Measurements from ENCODE around the gene GALNTL6. TPM values are rescaled to one million over a fixed set of nuclear protein-coding genes. Genes with fewer than 3 reads are reported as not detected.

The GALNTL6 gene
- total RNA-seq, 2 experiments from 2014 or later, result not detected

DNA sequence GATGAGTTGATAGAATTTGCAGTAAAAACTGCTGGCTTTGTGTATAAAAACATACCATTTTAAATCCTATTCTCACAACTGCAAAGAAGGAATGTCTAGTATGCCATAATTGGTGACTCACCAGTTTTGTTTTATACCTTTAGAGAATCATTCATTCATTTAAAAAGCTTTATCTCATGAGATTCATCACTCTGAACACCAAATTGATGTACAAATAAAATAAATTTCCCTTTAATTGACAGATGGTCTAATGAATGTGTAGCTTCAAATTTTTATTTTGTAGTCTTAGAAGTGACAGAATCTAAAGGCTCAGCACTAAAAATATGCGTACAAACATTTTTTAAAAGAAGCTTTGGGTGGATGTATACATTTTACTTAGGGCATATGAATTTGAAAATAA is 492.5 kb downstream of the GALNTL6 start:
- ATAC-seq (no peak), DNase-seq (no peak)
- no peaks in the 10 kb centered on the region for H3K36me3 Mint-ChIP-seq (ENCODE audit: low read depth)
- H3K27me3 Mint-ChIP-seq (ENCODE audit: low read depth), result no peaks in the 10 kb centered on the region
- ChIA-PET CTCF (no interaction called here), POLR2A (no interaction called here)
- no peaks in the 10 kb centered on the region for H3K4me1 Mint-ChIP-seq (ENCODE audit: low read depth)
- no peaks in the 10 kb centered on the region for H3K9me3 Mint-ChIP-seq (ENCODE audit: insufficient read depth)
- no peak overlapping the region for H3K4me3 Mint-ChIP-seq
- no peak overlapping the region for H3K27ac Mint-ChIP-seq

DNA sequence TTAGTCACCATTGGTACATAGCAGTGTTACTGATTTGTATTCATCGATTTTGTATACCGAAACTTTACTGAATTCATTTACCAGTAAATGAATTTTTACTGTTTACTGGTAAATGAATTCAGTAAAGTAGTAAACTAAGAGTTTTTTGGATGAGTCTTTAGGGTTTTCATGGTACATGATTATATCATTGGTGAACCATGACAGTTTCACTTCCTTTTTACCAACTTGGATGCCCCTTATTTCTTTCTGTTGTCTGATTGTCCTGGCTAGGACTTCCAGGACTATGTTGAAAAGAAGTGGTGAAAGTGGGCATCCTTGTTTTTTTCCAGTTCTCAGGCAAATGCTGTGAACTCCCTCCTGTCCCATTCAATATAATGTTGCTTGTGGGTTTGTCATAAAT is 494.9 kb downstream of the GALNTL6 start:
- H3K36me3 Mint-ChIP-seq (ENCODE audit: low read depth), result no peaks in the 10 kb centered on the region
- peaks cover 3% of the 10 kb centered on the region for H3K9me3 Mint-ChIP-seq (ENCODE audit: insufficient read depth)
- POLR2A ChIA-PET, result no interaction called here
- no peak overlapping the region for H3K4me3 Mint-ChIP-seq
- H3K4me1 Mint-ChIP-seq (ENCODE audit: low read depth), result no peaks in the 10 kb centered on the region
- CTCF ChIA-PET, result no interaction called here
- ATAC-seq (no peak), DNase-seq (no peak)
- no peaks in the 10 kb centered on the region for H3K27me3 Mint-ChIP-seq (ENCODE audit: low read depth)
- H3K27ac Mint-ChIP-seq, result no peak overlapping the region

DNA sequence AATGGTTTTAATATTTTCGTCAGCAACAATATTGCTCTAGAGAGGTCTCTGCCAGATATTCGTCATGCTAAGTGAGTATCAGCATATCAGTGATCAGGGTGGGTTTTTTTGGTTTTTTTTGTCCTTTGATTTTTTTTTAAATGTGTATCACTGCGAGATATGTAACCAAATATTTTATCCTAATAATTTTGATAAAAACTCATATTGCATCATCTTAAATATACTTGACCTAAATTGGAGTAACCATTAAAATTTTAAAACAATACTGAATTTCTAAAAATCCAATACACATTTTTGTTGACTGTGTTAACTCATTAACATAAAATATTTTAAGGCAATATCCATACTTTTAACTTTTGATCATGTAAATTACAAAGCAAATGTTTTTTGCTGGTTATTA is 498.5 kb downstream of the GALNTL6 start:
- DNase-seq, result no peak
- peaks cover 3% of the 10 kb centered on the region for H3K9me3 Mint-ChIP-seq (ENCODE audit: insufficient read depth)
- no peaks in the 10 kb centered on the region for H3K27me3 Mint-ChIP-seq (ENCODE audit: low read depth)
- ATAC-seq, result no peak
- no peaks in the 10 kb centered on the region for H3K4me1 Mint-ChIP-seq (ENCODE audit: low read depth)
- no peak overlapping the region for H3K4me3 Mint-ChIP-seq
- H3K36me3 Mint-ChIP-seq (ENCODE audit: low read depth), result no peaks in the 10 kb centered on the region
- CTCF ChIA-PET, result no interaction called here
- H3K27ac Mint-ChIP-seq, result no peak overlapping the region
- POLR2A ChIA-PET, result no interaction called here

DNA sequence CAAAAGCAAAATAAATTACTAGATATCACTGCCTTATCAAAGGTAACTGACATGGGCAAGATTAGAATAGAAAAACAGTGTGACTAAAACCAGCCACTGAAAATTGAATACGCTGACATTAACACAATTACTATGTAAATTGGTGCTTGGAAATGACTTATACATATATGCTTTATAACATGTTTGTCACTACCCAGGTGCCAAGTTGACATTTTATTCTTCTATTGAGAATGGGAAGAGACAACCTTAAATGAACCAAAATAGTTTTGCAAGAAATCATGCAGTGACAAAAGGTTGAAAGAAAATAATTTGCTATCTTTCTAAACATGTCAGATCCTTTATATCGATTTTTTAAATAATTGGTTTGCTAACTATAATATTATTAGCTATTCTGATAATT is 510.1 kb downstream of the GALNTL6 start:
- Mint-ChIP-seq H3K27ac (no peak overlapping the region), H3K9me3 (ENCODE audit: insufficient read depth) (no peaks in the 10 kb centered on the region), H3K36me3 (ENCODE audit: low read depth) (no peaks in the 10 kb centered on the region), H3K4me3 (no peak overlapping the region), H3K4me1 (ENCODE audit: low read depth) (no peaks in the 10 kb centered on the region), H3K27me3 (ENCODE audit: low read depth) (no peaks in the 10 kb centered on the region)
- ATAC-seq (no peak), DNase-seq (no peak)
- CTCF ChIA-PET, result no interaction called here
- POLR2A ChIA-PET, result no interaction called here

DNA sequence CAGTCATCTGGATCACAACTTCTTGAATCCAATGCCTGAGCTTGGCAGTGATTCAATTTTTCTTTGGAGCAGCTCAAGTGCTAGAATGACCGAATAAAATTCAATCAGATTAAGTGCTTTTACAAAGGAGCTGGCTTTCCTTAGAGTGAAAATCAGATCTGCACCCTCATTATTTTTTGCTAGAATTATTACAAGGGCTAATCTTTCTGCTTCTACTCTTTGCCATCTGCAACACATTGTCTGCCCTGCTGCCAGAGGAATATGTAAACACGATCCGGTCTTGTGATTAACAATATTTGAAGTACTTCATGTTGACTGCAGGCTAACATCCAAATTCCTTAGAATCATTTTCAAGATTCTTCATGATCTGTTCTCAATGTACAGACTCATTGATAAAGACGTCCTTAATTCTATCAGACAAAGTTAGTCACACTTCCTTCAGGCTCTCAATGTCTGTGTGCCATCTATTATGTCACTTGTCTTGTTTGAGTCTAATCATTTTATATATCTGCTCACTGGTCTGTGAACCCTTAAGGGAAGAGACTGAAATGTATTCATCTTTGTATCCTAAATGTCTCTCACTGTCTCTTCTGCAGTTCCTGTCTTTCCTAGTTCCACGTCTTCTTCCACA is 531.2 kb downstream of the GALNTL6 start:
- ChIA-PET CTCF (no interaction called here), POLR2A (no interaction called here)
- no peak overlapping the region for H3K27ac Mint-ChIP-seq
- no peaks in the 10 kb centered on the region for H3K4me1 Mint-ChIP-seq (ENCODE audit: low read depth)
- H3K36me3 Mint-ChIP-seq (ENCODE audit: low read depth), result no peaks in the 10 kb centered on the region
- no peaks in the 10 kb centered on the region for H3K9me3 Mint-ChIP-seq (ENCODE audit: insufficient read depth)
- ATAC-seq (no peak), DNase-seq (no peak)
- H3K4me3 Mint-ChIP-seq, result no peak overlapping the region
- no peaks in the 10 kb centered on the region for H3K27me3 Mint-ChIP-seq (ENCODE audit: low read depth)

DNA sequence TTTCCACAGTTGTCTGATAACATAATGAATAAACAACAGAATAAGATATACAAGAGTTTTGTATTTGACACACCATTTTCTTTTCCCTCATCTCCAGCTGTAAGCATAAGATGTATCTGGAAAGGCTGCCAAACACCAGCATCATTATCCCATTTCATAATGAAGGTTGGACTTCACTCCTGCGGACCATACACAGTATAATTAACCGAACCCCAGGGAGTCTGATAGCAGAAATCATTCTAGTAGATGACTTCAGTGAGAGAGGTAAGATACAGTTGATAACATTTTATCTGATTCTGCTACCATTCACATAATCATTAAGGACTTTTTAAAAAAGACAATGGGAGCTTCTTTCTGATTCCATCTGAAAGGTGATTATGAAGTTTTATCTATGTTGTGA is 535.2 kb downstream of the GALNTL6 start:
- H3K4me1 Mint-ChIP-seq (ENCODE audit: low read depth), result no peaks in the 10 kb centered on the region
- H3K9me3 Mint-ChIP-seq (ENCODE audit: insufficient read depth), result no peaks in the 10 kb centered on the region
- no peak overlapping the region for H3K27ac Mint-ChIP-seq
- H3K27me3 Mint-ChIP-seq (ENCODE audit: low read depth), result no peaks in the 10 kb centered on the region
- ChIA-PET POLR2A (no interaction called here), CTCF (no interaction called here)
- DNase-seq, result no peak
- no peak overlapping the region for H3K4me3 Mint-ChIP-seq
- H3K36me3 Mint-ChIP-seq (ENCODE audit: low read depth), result no peaks in the 10 kb centered on the region
- no peak for ATAC-seq

DNA sequence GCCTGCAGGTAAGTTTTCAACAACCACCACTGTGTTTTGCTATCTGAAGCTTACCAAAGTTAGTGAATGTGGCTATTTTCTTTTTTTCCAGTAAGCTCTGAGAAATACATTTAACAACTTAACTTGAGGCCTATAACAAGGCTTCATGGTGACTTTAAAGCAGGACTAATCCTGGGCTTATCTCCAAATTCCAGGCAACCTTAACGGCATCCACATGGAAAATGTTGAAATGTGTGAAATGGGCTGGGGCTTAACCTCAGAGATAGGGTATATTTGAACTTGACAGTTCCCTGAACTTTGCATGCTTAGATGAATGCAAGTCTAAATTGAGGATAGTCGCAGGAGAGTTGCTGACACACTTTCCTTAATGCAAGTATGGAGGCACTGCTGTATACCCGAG is 539.2 kb downstream of the GALNTL6 start:
- no peaks in the 10 kb centered on the region for H3K9me3 Mint-ChIP-seq (ENCODE audit: insufficient read depth)

DNA sequence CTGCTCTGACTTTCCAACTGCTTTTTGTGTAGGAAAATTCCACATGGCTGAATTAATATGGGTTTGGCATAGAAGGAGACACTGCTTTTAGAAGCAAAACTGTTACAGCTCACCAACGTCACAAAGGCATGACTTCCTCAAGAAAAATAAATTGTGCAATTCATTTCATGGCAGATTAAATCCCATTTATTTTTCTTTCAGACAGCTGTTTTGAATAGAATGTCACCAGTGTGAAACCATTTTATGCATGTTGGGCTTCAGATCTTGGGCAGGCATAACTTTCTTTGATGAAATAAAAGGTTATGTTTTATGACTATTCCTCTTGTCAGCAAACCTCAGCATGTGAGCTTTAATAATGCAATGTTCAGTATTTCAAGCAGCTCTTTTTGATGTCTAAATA is 542.8 kb downstream of the GALNTL6 start:
- Mint-ChIP-seq H3K27me3 (ENCODE audit: low read depth) (no peaks in the 10 kb centered on the region), H3K4me1 (ENCODE audit: low read depth) (no peaks in the 10 kb centered on the region), H3K9me3 (ENCODE audit: insufficient read depth) (no peaks in the 10 kb centered on the region), H3K27ac (no peak overlapping the region), H3K4me3 (no peak overlapping the region), H3K36me3 (ENCODE audit: low read depth) (no peaks in the 10 kb centered on the region)
- CTCF ChIA-PET, result no interaction called here
- no peak for DNase-seq
- POLR2A ChIA-PET, result no interaction called here
- no peak for ATAC-seq

More for the DNA sequence above, 539.2 kb downstream of the GALNTL6 start:
- CTCF ChIA-PET, result no interaction called here
- DNase-seq, result no peak
- Mint-ChIP-seq H3K36me3 (ENCODE audit: low read depth) (no peaks in the 10 kb centered on the region), H3K27me3 (ENCODE audit: low read depth) (no peaks in the 10 kb centered on the region), H3K4me1 (ENCODE audit: low read depth) (no peaks in the 10 kb centered on the region), H3K27ac (no peak overlapping the region), H3K4me3 (no peak overlapping the region)
- no peak for ATAC-seq
- POLR2A ChIA-PET, result no interaction called here

DNA sequence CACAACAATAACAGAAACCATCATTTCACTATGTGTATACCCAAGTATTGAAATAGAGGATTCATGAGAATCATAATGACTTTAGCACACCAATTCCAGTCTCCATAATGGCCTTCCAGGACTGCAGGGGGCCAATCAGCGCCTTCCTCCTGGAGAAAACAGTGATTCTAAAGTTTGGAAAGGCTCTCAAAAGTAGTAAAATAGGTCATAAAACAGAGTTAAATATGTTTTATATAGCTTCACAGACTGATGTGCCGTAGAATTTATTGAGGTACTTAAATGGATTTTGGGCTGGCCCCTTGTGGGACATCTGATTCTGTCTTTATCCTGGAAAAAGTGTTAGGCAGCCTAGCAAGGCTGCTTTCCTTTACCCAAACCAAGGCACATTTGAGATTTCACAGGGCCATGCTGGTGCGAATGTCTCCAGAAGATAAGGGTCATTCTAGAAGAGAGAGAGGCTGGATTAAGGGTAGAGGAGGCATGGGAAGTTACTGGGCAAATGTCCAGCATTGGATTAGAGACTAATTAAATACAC is 543.9 kb downstream of the GALNTL6 start:
- ATAC-seq, result no peak
- Mint-ChIP-seq H3K27ac (no peak overlapping the region), H3K36me3 (ENCODE audit: low read depth) (no peaks in the 10 kb centered on the region), H3K27me3 (ENCODE audit: low read depth) (no peaks in the 10 kb centered on the region), H3K4me3 (no peak overlapping the region), H3K4me1 (ENCODE audit: low read depth) (no peaks in the 10 kb centered on the region), H3K9me3 (ENCODE audit: insufficient read depth) (no peaks in the 10 kb centered on the region)
- CTCF ChIA-PET, result no interaction called here
- no peak for DNase-seq
- POLR2A ChIA-PET, result no interaction called here

DNA sequence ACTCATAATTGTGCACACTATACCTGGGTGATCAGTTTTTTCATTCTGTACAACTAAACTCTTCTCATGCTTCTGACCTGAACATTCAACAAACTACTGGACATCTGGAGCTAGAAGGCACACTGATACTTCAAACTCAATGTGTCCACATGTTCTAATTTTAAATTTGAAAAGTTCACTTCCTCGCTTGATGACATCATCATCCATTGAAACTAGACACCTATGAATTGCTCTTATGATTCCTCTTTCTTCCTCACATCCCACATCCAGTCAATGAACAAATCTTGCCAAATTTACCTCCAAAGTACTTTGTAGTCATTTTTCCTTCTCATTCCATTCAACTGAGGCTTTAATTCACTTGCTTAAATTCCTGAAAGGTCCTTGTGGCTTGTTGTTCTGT is 549.4 kb downstream of the GALNTL6 start:
- POLR2A ChIA-PET, result no interaction called here
- no peaks in the 10 kb centered on the region for H3K36me3 Mint-ChIP-seq (ENCODE audit: low read depth)
- H3K9me3 Mint-ChIP-seq (ENCODE audit: insufficient read depth), result no peaks in the 10 kb centered on the region
- H3K4me1 Mint-ChIP-seq (ENCODE audit: low read depth), result no peaks in the 10 kb centered on the region
- H3K27me3 Mint-ChIP-seq (ENCODE audit: low read depth), result no peaks in the 10 kb centered on the region
- ATAC-seq (no peak), DNase-seq (no peak)
- H3K4me3 Mint-ChIP-seq, result no peak overlapping the region
- H3K27ac Mint-ChIP-seq, result no peak overlapping the region
- CTCF ChIA-PET, result no interaction called here

DNA sequence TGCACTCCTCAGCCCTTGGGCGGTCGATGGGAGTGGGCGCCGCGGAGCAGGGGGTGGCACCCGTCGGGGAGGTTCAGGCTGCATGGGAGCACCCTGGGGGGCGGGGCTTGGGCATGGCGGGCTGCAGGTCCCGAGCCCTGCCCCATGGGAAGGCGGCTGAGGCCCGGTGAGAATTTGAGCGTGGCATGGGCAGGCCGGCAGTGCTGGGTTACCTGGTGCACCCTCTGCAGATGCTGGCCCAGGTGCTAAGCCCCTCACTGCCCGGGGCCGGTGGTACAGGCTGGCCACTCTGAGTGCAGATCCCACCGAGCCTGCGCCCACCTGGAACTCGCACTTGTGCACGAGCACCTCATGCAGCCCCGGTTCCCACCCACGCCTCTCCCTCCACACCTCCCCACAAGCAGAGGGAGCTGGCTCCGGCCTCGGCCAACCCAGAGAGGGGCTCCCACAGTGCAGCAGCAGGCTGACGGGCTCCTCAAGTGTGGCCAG is 556.3 kb downstream of the GALNTL6 start:
- Mint-ChIP-seq H3K9me3 (ENCODE audit: insufficient read depth) (no peaks in the 10 kb centered on the region), H3K4me1 (ENCODE audit: low read depth) (no peaks in the 10 kb centered on the region), H3K27ac (no peak overlapping the region), H3K4me3 (no peak overlapping the region), H3K36me3 (ENCODE audit: low read depth) (no peaks in the 10 kb centered on the region), H3K27me3 (ENCODE audit: low read depth) (no peaks in the 10 kb centered on the region)
- DNase-seq (no peak), ATAC-seq (no peak)
- POLR2A ChIA-PET, result no interaction called here
- CTCF ChIA-PET, result no interaction called here

DNA sequence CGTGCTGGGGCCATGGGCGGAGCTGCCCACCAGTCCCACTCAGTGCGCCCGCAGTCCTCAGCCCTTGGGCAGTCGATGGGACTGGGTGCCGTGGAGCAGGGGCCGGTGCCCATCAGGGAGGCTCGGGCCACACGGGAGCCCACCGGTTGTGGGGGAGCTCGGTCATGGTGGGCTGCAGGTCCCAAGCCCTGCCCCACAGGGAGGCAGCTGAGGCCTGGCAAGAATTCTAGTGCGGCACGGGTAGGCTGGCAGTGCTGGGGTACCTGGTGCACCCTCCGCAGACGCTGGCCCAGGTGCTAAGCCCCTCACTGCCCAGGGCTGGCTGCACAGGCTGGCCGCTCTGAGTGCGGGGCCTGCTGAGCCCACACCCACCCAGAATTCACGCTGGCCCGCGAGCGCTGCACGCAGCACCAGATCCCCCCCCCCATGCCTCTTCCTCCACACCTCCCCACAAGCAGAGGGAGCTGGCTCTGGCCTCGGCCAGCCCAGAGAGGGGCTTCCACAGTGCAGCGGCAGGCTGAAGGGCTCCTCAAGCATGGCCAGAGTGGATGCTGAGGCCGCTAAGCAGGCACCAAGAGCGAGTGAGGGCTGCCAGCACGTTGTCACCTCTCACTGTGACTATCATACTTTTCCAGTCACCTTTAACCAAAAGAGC is 564.4 kb downstream of the GALNTL6 start:
- H3K27me3 Mint-ChIP-seq (ENCODE audit: low read depth), result no peaks in the 10 kb centered on the region
- no peaks in the 10 kb centered on the region for H3K36me3 Mint-ChIP-seq (ENCODE audit: low read depth)
- no peak for ATAC-seq
- no peaks in the 10 kb centered on the region for H3K4me1 Mint-ChIP-seq (ENCODE audit: low read depth)
- DNase-seq, result no peak
- H3K9me3 Mint-ChIP-seq (ENCODE audit: insufficient read depth), result no peaks in the 10 kb centered on the region
- no peak overlapping the region for H3K27ac Mint-ChIP-seq
- POLR2A ChIA-PET, result no interaction called here
- CTCF ChIA-PET, result no interaction called here
- H3K4me3 Mint-ChIP-seq, result no peak overlapping the region

DNA sequence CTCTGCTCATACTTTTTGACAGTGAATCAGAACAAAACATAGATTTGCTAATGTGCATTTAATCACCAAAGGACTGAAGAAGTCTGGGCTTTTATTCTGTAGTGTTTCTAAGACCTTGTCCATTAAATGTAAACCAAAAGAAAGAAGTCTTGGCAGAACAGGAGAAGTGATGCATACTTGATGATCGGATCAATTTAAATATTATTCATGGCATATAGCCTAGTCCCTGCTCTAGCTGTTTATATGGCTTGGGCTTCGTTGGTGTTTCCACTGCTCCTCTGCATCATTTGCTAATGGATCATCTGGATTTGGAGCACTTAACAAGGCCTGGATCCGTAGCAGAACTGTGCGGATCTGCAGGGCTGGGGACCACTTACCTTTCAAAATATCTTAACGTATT is 566.6 kb downstream of the GALNTL6 start:
- no peaks in the 10 kb centered on the region for H3K27me3 Mint-ChIP-seq (ENCODE audit: low read depth)
- DNase-seq (no peak), ATAC-seq (no peak)
- ChIA-PET CTCF (no interaction called here), POLR2A (no interaction called here)
- no peaks in the 10 kb centered on the region for H3K36me3 Mint-ChIP-seq (ENCODE audit: low read depth)
- no peak overlapping the region for H3K4me3 Mint-ChIP-seq
- no peaks in the 10 kb centered on the region for H3K9me3 Mint-ChIP-seq (ENCODE audit: insufficient read depth)
- H3K4me1 Mint-ChIP-seq (ENCODE audit: low read depth), result no peaks in the 10 kb centered on the region
- no peak overlapping the region for H3K27ac Mint-ChIP-seq

All from activated CD8-positive, alpha-beta T cell treated with anti-CD3 and anti-CD28 coated beads, Interleukin-2, amount 10 ng/mL, durations not matched to agents 7 days and 5 days (primary cell).